DND-41 (cell line): ENCODE data around the gene ITGA2.

Source experiments
- ATAC-seq: fragments of 200-7000 bp; cut with Tn5 transposase; 3 replicates; pipeline ENCODE4 v1.9.1; 2021; ENCODE audit warnings: low read depth; ENCODE audit not compliant: insufficient read depth
- DNase-seq: peaks from one replicate; pipeline ENCODE4 v3.0.0-alpha.2; 2020
- H2AFZ ChIP-seq: 2 replicates; pipeline ENCODE4 v1.6.0; 2012; ENCODE audit warnings: low read depth, low read length
- H3K27ac ChIP-seq: 2 replicates; pipeline ENCODE4 v1.5.1; 2012; ENCODE audit warnings: low read length, inconsistent platforms
- H3K27me3 ChIP-seq: fragments of 200-600 bp; sonication (generic); 2 replicates; pipeline ENCODE4 v1.6.0; 2012; ENCODE audit warnings: low read length, mild to moderate bottlenecking, inconsistent platforms; ENCODE audit not compliant: insufficient read depth, poor library complexity
- H3K36me3 ChIP-seq: 2 replicates; pipeline ENCODE4 v1.5.1; 2012; ENCODE audit warnings: low read length, inconsistent platforms; ENCODE audit not compliant: insufficient read depth
- H3K4me1 ChIP-seq: 2 replicates; pipeline ENCODE4 v1.5.1; 2012; ENCODE audit warnings: mild to moderate bottlenecking, low read length; ENCODE audit not compliant: insufficient read depth
- H3K4me2 ChIP-seq: 2 replicates; pipeline ENCODE4 v1.6.0; 2012; ENCODE audit warnings: mild to moderate bottlenecking, moderate library complexity, low read length, inconsistent platforms; ENCODE audit not compliant: insufficient read depth
- H3K4me3 ChIP-seq, 2 experiments: fragments of 200-600 bp in 1 of 2; shearing (Covaris generic) in 1 of 2; 2 replicates each; pipeline ENCODE4 v1.5.1; 2012 to 2016; ENCODE audit warnings: inconsistent platforms in 2 of 2, low read length in 2 of 2, mild to moderate bottlenecking in 2 of 2, low read depth in 1 of 2, moderate library complexity in 1 of 2
- H3K79me2 ChIP-seq: 2 replicates; pipeline ENCODE4 v1.6.0; 2012; ENCODE audit warnings: low read length, inconsistent platforms; ENCODE audit not compliant: insufficient read depth
- H3K9ac ChIP-seq: 2 replicates; pipeline ENCODE4 v1.6.0; 2012; ENCODE audit warnings: low read depth, mild to moderate bottlenecking, inconsistent platforms, low read length, moderate library complexity
- H3K9me3 ChIP-seq: 2 replicates; pipeline ENCODE4 v1.5.1; 2012; ENCODE audit warnings: low read length, moderate library complexity, mild to moderate bottlenecking, inconsistent platforms; ENCODE audit not compliant: insufficient read depth, severe bottlenecking
- H4K20me1 ChIP-seq: 2 replicates; pipeline ENCODE4 v1.6.0; 2012; ENCODE audit warnings: low read length; ENCODE audit not compliant: insufficient read depth
- CTCF ChIP-seq: IDR thresholded peaks from 2 replicates; pipeline ENCODE4 v1.5.1; 2012; ENCODE audit warnings: borderline replicate concordance, low read length, moderate library complexity, mild to moderate bottlenecking; ENCODE audit not compliant: poor library complexity, severe bottlenecking; ENCODE audit errors: extremely low read depth
- EZH2 ChIP-seq: IDR thresholded peaks from 3 replicates; pipeline ENCODE4 v1.6.1; 2012; ENCODE audit warnings: borderline replicate concordance, low read depth, mild to moderate bottlenecking, moderate library complexity, low read length, inconsistent platforms; ENCODE audit not compliant: severe bottlenecking

The ITGA2 gene

GRCh38 chr5:53105611-53106300, 116.6 kb downstream of the ITGA2 start:
- H3K9me3 ChIP-seq, result no peaks in the 10 kb centered on the region
- H3K4me1 ChIP-seq, result peaks cover 39% of the 10 kb centered on the region
- no peaks in the 10 kb centered on the region for H4K20me1 ChIP-seq
- no peak overlapping the region for H3K4me3 ChIP-seq
- H3K27ac ChIP-seq, result no peak overlapping the region
- ATAC-seq (no peak), DNase-seq (no peak)
- 0 out of 2 replicates have a peak overlapping the region, but pooled peaks have one; percentile 8 for H3K4me2 ChIP-seq
- no peak overlapping the region for H3K9ac ChIP-seq
- H3K27me3 ChIP-seq, result no peaks in the 10 kb centered on the region
- H3K36me3 ChIP-seq, result peaks cover 38% of the 10 kb centered on the region; the same call in 1 of the 2 replicates
- H3K79me2 ChIP-seq, result peaks cover 19% of the 10 kb centered on the region
- H2AFZ ChIP-seq, result no peak overlapping the region
- TF ChIP-seq CTCF (no peak), EZH2 (no peak)

GRCh38 chr5:53109056-53109442, 119.9 kb downstream of the ITGA2 start:
- DNase-seq, result no peak
- H2AFZ ChIP-seq, result peak overlapping the region; percentile 90

GRCh38 chr5:53109443-53110127, 120.4 kb downstream of the ITGA2 start, which contains the start of gene MOCS2:
TSS of gene MOCS2 (minus strand) at chr5:53109757. CDS start at chr5:53107174, 2,583 bp downstream.
- peak within 1 kb of the TSS; percentile 74 for H3K27ac ChIP-seq
- H3K36me3 ChIP-seq, result peaks cover 13% of the 10 kb centered on the region; the same call in 1 of the 2 replicates
- peak within 1 kb of the TSS; percentile 60 for H3K9ac ChIP-seq
- peak within 1 kb of the TSS; percentile 80 for H3K4me2 ChIP-seq
- peak; percentile 91 for DNase-seq
- TF ChIP-seq EZH2 (no peak), CTCF (no peak)
- H3K9me3 ChIP-seq, result no peaks in the 10 kb centered on the region
- H3K79me2 ChIP-seq, result peaks cover 13% of the 10 kb centered on the region
- peak within 1 kb of the TSS; percentile 90 for H2AFZ ChIP-seq
- H3K27me3 ChIP-seq, result no peaks in the 10 kb centered on the region
- peak within 1 kb of the TSS; percentile 44 to 64 for H3K4me3 ChIP-seq
- H3K4me1 ChIP-seq, result peaks cover 42% of the 10 kb centered on the region
- H4K20me1 ChIP-seq, result no peaks in the 10 kb centered on the region
- ATAC-seq, result peak; percentile 97

More at GRCh38 chr5:53109056-53109442, 119.9 kb downstream of the ITGA2 start:
- Histone ChIP-seq H3K36me3 (peaks cover 15% of the 10 kb centered on the region; the same call in 1 of the 2 replicates), H3K27me3 (no peaks in the 10 kb centered on the region), H3K27ac (peak overlapping the region; percentile 74), H3K4me3 (peak overlapping the region; percentile 44 to 64), H3K4me2 (peak overlapping the region; percentile 80), H3K4me1 (peaks cover 42% of the 10 kb centered on the region), H3K79me2 (peaks cover 15% of the 10 kb centered on the region), H4K20me1 (no peaks in the 10 kb centered on the region), H3K9me3 (no peaks in the 10 kb centered on the region), H3K9ac (peak overlapping the region; percentile 60)
- TF ChIP-seq EZH2 (no peak), CTCF (no peak)
- ATAC-seq, result no peak
